ENCODE data around the gene FZD7. TPM values are rescaled to one million over a fixed set of nuclear protein-coding genes. Genes with fewer than 3 reads are reported as not detected.

The FZD7 gene
- total and polyA plus RNA-seq, 2 donors (not counting 1 experiment from before 2014, with no cell fraction given): 0.67 to 2.1 TPM

GRCh38 chr2:202022755-202023154 lies 10.9 kb upstream of the FZD7 start:
- H3K4me3 Mint-ChIP-seq: no peak overlapping the region
- H3K9me3 ChIP-seq (ENCODE audit: control extremely low read depth in 1 of 3, control insufficient read depth in 2 of 3, insufficient read depth in 1 of 3, low read length in 2 of 3): peaks cover 0 to 3% (median 0%) of the 10 kb centered on the region in 3 donors
- ATAC-seq (ENCODE audit: low read depth) (no peak), DNase-seq (no peak)
- no peak overlapping the region for H3K27ac ChIP-seq (ENCODE audit: low read length in 2 of 2)
- no peaks in the 10 kb centered on the region for H3K9me3 Mint-ChIP-seq (ENCODE audit: insufficient read depth)
- H3K4me1 ChIP-seq (ENCODE audit: control insufficient read depth in 2 of 2, insufficient read depth in 2 of 2, low read length in 2 of 2): no peaks in the 10 kb centered on the region
- no peak overlapping the region for H3K4me2 ChIP-seq (replicated peaks; ENCODE audit: low read depth, low read length, poor library complexity, severe bottlenecking)
- 100% methylated on average over 1 of the region's 8 CpGs for WGBS (ENCODE audit: insufficient coverage)
- no peak for TF ChIP-seq EZH2 (IDR thresholded peaks at IDR 0.05; ENCODE audit: borderline replicate concordance, insufficient read depth, low read depth, low read length, poor library complexity, severe bottlenecking)
- TF ChIP-seq, protein P1, sequence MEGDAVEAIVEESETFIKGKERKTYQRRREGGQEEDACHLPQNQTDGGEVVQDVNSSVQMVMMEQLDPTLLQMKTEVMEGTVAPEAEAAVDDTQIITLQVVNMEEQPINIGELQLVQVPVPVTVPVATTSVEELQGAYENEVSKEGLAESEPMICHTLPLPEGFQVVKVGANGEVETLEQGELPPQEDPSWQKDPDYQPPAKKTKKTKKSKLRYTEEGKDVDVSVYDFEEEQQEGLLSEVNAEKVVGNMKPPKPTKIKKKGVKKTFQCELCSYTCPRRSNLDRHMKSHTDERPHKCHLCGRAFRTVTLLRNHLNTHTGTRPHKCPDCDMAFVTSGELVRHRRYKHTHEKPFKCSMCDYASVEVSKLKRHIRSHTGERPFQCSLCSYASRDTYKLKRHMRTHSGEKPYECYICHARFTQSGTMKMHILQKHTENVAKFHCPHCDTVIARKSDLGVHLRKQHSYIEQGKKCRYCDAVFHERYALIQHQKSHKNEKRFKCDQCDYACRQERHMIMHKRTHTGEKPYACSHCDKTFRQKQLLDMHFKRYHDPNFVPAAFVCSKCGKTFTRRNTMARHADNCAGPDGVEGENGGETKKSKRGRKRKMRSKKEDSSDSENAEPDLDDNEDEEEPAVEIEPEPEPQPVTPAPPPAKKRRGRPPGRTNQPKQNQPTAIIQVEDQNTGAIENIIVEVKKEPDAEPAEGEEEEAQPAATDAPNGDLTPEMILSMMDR (IDR thresholded peaks at IDR 0.05): no peak
- H3K36me3 ChIP-seq (replicated peaks in 1 of 2; ENCODE audit: control extremely low read depth in 1 of 2, control insufficient read depth in 1 of 2, extremely low read depth in 1 of 2, insufficient read depth in 2 of 2, low read length in 1 of 2): no peaks in the 10 kb centered on the region
- H3K9ac ChIP-seq (ENCODE audit: low read length): no peak overlapping the region
- H3K4me3 ChIP-seq (ENCODE audit: control extremely low read depth in 1 of 5, extremely low read depth in 1 of 5, insufficient read depth in 1 of 5, low read depth in 2 of 5, low read length in 4 of 5): no peak overlapping the region
- H3K4me1 Mint-ChIP-seq: no peaks in the 10 kb centered on the region
- H3K27ac Mint-ChIP-seq: no peak overlapping the region
- CTCF ChIA-PET: no interaction called here
- H3K79me2 ChIP-seq (ENCODE audit: control insufficient read depth, insufficient read depth, low read length): no peaks in the 10 kb centered on the region
- H4K20me1 ChIP-seq (ENCODE audit: control insufficient read depth, insufficient read depth, low read length, poor library complexity, severe bottlenecking): no peaks in the 10 kb centered on the region
- intact Hi-C loops (cut with micrococcal nuclease): no loop called here
- H2AFZ ChIP-seq (ENCODE audit: insufficient read depth, low read depth, low read length, poor library complexity, severe bottlenecking): no peak overlapping the region
- POLR2A ChIA-PET: no interaction called here
- H3K27me3 Mint-ChIP-seq: peaks cover 45% of the 10 kb centered on the region
- H3K27me3 ChIP-seq (replicated peaks in 1 of 4; ENCODE audit: control extremely low read depth in 1 of 4, control insufficient read depth in 3 of 4, insufficient read depth in 4 of 4, low read length in 3 of 4): no peaks in the 10 kb centered on the region

GRCh38 chr2:202023198-202023903 lies 10.3 kb upstream of the FZD7 start:
- Histone ChIP-seq H3K4me1 (ENCODE audit: control insufficient read depth in 2 of 2, insufficient read depth in 2 of 2, low read length in 2 of 2) (no peaks in the 10 kb centered on the region), H3K9me3 (ENCODE audit: control extremely low read depth in 1 of 3, control insufficient read depth in 2 of 3, insufficient read depth in 1 of 3, low read length in 2 of 3) (peaks cover 0 to 3% (median 0%) of the 10 kb centered on the region in 3 donors), H3K27me3 (replicated peaks in 1 of 4; ENCODE audit: control extremely low read depth in 1 of 4, control insufficient read depth in 3 of 4, insufficient read depth in 4 of 4, low read length in 3 of 4) (no peaks in the 10 kb centered on the region), H3K36me3 (replicated peaks in 1 of 2; ENCODE audit: control extremely low read depth in 1 of 2, control insufficient read depth in 1 of 2, extremely low read depth in 1 of 2, insufficient read depth in 2 of 2, low read length in 1 of 2) (no peaks in the 10 kb centered on the region), H3K9ac (ENCODE audit: low read length) (no peak overlapping the region), H3K4me3 (ENCODE audit: control extremely low read depth in 1 of 5, extremely low read depth in 1 of 5, insufficient read depth in 1 of 5, low read depth in 2 of 5, low read length in 4 of 5) (no peak overlapping the region), H4K20me1 (ENCODE audit: control insufficient read depth, insufficient read depth, low read length, poor library complexity, severe bottlenecking) (no peaks in the 10 kb centered on the region), H2AFZ (ENCODE audit: insufficient read depth, low read depth, low read length, poor library complexity, severe bottlenecking) (no peak overlapping the region), H3K79me2 (ENCODE audit: control insufficient read depth, insufficient read depth, low read length) (no peaks in the 10 kb centered on the region), H3K27ac (ENCODE audit: low read length in 2 of 2) (no peak overlapping the region), H3K4me2 (replicated peaks; ENCODE audit: low read depth, low read length, poor library complexity, severe bottlenecking) (no peak overlapping the region)
- no peaks in the 10 kb centered on the region for H3K4me1 Mint-ChIP-seq
- TF ChIP-seq, protein P1 (IDR thresholded peaks at IDR 0.05): no peak
- no peak for TF ChIP-seq EZH2 (IDR thresholded peaks at IDR 0.05; ENCODE audit: borderline replicate concordance, insufficient read depth, low read depth, low read length, poor library complexity, severe bottlenecking)
- intact Hi-C loops (cut with micrococcal nuclease): no loop called here
- no peak overlapping the region for H3K27ac Mint-ChIP-seq
- H3K9me3 Mint-ChIP-seq (ENCODE audit: insufficient read depth): no peaks in the 10 kb centered on the region
- ChIA-PET POLR2A (no interaction called here), CTCF (no interaction called here)
- no peak overlapping the region for H3K4me3 Mint-ChIP-seq
- DNase-seq (no peak), ATAC-seq (ENCODE audit: low read depth) (no peak)
- peaks cover 47% of the 10 kb centered on the region for H3K27me3 Mint-ChIP-seq
- WGBS (ENCODE audit: insufficient coverage): 68% methylated on average over 3 of the region's 10 CpGs

Data from B cell (primary cell).